ENCODE data around the gene SLC26A1. TPM values are rescaled to one million over a fixed set of nuclear protein-coding genes. Genes with fewer than 3 reads are reported as not detected.
"Not testable (repeated sequence)": the region's sequence is repeated elsewhere in the genome, so short reads cannot be mapped to it uniquely, and the experiment has no call there.

SLC26A1 gene
- total RNA-seq, 4 donors from 2014 or later = not detected

- TF ChIP-seq CTCF (IDR thresholded peaks at IDR 0.05) = no peak
- no peak for TF ChIP-seq EP300 (IDR thresholded peaks at IDR 0.05)
- no peak for TF ChIP-seq POLR2A (IDR thresholded peaks at IDR 0.05)
- no peak for TF ChIP-seq POLR2AphosphoS5 (IDR thresholded peaks at IDR 0.05)
- WGBS, 2 donors (ENCODE audit: low coverage in 1 of 2) = 63 to 68% methylated on average over 20 to 21 of the region's 28 CpGs
- Histone ChIP-seq H3K27me3 (no peaks in the 10 kb centered on the region), H3K4me3 (no peak overlapping the region), H3K9me3 (no peaks in the 10 kb centered on the region), H3K27ac (no peak overlapping the region), H3K36me3 (peaks cover 0 to 24% of the 10 kb centered on the region in 2 donors), H3K4me1 (peaks cover 0 to 12% (median 0%) of the 10 kb centered on the region in 3 donors)
- ATAC-seq = no peak
These were observed 47.7 kb downstream of the SLC26A1 start for GRCh38 chr4:945274-946102.

GRCh38 chr4:939508-939907 is 53.7 kb downstream of the SLC26A1 start:
- ATAC-seq, H3K27ac ChIP-seq, H3K9me3 ChIP-seq, H3K27me3 ChIP-seq, H3K4me3 ChIP-seq, H3K4me1 ChIP-seq: not testable (repeated sequence)
- WGBS, 2 donors (ENCODE audit: low coverage in 1 of 2) = 58 to 83% methylated on average over 2 of the region's 4 CpGs
- H3K36me3 ChIP-seq = peaks cover 0 to 19% of the 10 kb centered on the region in 2 donors

Other genes starting within 250 kb of the SLC26A1 start
- under 1 TPM in 3 of 4 donors, not detected in 1; 0.31 to 0.96 (median 0.54) TPM for gene CPLX1, start 167.3 kb downstream of the SLC26A1 start, total RNA-seq
- gene GAK, start 61.1 kb downstream of the SLC26A1 start, total RNA-seq = 10 to 100 TPM; 70.1 to 95.3 (median 78.1) TPM
- gene TMEM175, start 60.9 kb downstream of the SLC26A1 start, total RNA-seq = 10 to 100 TPM; 21.7 to 40.3 (median 24.2) TPM
- gene DGKQ, start 19.8 kb downstream of the SLC26A1 start, total RNA-seq = 10 to 100 TPM in 2 of 4 donors, 1 to 10 TPM in 2; 7.5 to 13.5 (median 9.3) TPM
- 10 to 100 TPM in 2 of 4 donors, 1 to 10 TPM in 2; 4.6 to 15.1 (median 12.2) TPM for gene IDUA, start 6.4 kb downstream of the SLC26A1 start, total RNA-seq
- 10 to 100 TPM; 21.9 to 36.8 (median 25.4) TPM for gene FGFRL1, start 18.2 kb upstream of the SLC26A1 start, total RNA-seq
- gene RNF212, start 120.2 kb upstream of the SLC26A1 start, total RNA-seq = 1 to 10 TPM; 1.5 to 6.9 (median 4.6) TPM
- gene SPON2, start 179.2 kb upstream of the SLC26A1 start, total RNA-seq = 10 to 100 TPM; 16.3 to 72.5 (median 55.0) TPM

All from gastroesophageal sphincter (tissue), 4 donors.